NCI-H1436 (cell line): Measurements from ENCODE around the gene MFNG.

Experiments
- DNase-seq: peaks from one replicate; lab custom pipeline; 2025; lab: John Stamatoyannopoulos, UW

Gene MFNG

DNA sequence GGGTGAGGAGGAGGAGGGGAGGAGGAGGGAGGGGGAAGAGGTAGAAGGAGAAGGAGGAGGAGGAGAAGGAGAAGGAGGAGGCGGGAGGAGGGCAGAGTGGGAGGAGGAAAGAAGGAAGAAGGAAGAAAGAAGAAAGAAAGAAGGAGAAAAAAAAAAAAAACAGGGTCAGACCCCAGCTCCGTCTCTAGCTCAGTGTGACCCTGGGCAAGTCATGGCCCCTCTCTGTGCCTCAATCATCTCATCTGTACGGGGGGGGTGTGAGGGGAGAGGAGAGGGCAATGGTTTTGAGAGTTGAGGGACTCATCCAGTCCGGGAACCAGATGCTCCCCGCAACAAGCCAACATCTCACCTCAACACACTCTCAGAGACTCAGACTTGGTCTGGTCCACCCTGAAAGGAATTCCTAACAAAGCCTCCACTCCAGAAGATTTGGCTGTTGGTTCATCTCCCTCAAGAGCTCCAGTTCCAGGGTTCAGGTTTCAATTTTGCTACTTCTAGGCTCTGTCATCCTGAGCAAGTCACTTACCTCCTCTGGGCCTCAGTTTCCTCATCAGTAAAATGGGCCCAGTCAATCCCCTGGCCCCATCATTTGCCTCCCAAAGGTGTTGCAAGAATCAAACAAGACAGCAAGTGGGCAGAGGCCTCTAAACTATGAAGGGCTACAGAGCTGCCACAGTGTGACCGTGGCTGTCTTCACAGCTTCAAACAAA lies 25.4 kb upstream of the MFNG start:
- no peak for DNase-seq

DNA sequence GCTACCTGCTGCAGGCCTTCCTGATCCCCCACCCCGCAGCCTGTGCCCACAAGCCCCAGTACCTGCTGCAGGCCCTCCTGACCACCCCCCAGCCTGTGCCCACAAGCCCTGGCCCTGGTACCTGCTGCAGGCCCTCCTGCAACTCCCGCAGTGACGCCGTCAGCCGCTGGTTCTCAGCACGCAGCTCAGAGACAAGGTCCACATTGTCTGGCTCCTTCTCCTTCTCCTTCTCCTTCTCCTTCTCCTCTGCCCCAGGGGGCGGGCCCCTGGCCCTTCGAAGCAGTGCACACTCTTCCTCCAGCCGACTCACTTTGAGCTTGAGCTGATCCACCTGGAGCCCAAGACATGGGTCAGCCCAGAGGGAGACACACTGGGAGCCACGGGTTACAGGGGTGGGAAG lies 23.9 kb upstream of the MFNG start:
- DNase-seq: no peak

GRCh38 chr22:37509059-37509860 lies 23.1 kb upstream of the MFNG start:
- no peak for DNase-seq

- no peak for DNase-seq
Measured at GRCh38 chr22:37508431-37508992, 22.3 kb upstream of the MFNG start.

DNA sequence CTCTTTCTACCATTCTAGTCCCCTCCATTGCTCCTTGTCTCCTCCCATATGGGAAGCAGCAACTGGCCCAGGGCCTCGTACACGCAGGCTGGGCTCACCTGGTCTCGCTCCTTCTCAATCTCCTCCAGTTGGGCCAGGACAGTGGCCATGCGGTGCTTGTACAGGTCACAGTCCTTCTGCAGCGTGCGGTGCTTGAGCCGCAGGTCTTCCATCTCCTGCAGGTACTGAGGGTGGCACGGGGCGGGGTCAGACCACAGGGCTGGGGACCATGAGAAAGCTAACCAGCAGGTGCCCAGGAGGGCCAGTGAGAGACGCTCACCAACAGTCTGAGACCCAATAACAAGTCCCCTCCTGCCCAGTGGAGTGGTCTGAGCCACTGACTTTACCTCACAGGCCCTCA lies 21.5 kb upstream of the MFNG start:
- DNase-seq: no peak

DNA sequence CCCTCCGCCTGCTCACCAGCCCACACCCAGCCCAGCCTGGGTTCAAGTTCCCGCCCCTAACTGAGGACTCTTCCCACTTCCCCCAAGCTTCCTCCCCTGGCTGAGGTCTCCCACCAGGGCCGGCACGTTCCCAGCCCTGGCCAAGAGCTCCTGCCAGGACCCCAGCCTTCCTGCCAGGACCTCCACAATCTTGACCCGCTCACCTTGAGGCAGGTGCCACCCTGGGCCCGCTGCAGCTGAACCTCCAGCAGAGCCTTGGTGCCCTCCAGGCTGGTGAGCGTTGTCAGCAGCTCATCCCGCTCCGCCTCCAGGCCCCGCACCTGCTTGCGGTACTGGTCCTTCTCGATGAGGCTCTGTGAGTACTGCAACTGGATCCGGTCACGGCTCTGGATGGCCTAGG lies 19.8 kb upstream of the MFNG start:
- no peak for DNase-seq

GRCh38 chr22:37505565-37505964 lies 19.4 kb upstream of the MFNG start:
- DNase-seq: no peak

DNA sequence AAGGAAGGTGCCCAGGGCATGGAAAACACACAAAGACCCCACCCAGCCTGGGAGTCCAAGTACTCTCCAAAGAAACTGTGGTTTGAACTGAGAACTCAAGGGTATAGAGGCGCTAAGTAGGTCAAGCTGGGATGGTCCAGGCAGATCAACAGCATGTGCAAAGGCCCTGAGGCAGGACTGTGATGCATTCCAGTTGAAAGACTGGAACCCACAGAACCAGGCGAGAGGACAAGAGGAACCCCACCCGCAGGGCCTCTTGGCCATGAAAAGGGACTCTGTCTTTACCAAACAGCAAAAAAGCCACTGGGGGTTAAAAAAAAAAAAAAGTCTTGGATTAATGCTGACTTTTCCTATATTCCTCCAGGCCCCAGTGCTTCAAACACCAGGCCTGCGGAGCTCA lies 18.8 kb upstream of the MFNG start:
- no peak for DNase-seq

DNA sequence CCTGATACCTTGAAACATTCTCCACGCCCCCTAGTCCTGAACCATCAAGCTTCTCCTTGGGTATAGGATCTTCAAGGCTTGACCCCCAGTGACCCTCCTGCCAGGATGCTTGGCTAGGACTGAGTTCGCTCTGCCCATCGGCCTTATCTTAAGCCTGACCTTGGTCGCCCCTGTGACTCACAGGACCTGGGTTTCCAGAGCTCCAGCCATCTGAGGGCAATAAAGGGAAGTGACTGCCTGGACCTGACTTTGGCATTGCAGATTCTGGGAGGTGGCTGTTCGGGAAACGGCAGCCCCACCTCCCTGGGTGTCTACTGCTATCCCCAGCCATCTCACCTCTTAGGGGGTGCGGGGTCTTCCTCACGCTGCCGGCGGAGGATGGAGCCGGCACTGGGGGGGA lies 17.7 kb upstream of the MFNG start:
- DNase-seq: no peak

- DNase-seq: no peak
Measured at GRCh38 chr22:37503183-37503683, 17.0 kb upstream of the MFNG start.

DNA sequence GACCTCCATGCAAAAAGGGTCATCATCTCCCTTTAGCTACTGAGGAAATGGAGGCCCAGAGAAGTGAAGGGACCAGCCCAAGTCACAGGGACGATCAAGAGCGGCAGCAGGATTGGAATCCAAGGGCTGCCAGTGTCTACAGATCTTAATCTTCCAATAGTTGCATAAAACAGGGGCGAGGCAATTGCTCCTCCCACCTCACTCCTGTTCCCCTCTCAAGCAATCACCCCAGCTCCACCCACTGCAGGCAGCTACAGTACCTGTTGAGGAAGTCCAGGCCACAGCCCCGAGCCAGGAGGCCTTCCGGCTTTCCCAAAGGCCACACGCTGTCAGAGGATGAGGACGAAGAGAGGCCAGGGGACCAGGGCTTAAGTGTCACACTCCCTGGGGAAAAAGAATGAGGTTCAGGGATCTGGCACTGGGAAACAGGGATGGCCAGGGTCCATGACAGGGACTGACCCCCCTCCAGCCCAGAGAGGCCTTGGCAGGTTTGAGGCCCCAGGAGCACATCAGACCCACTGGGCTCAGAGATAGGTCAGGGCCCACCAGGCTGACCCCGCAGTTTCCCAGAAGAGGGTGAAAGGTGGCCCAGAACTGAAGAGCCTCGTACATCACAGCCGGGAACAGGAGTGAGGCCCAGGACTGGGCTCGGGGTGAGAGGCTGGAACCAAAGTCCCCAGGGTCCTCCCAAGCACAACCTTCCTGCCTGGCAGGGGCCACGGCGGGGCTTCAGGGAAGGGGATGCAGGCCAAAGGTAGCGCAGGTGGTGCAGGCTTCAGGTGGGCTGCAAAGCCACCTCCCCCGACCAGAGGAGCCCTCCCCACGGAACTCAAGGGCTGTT lies 16.4 kb upstream of the MFNG start:
- DNase-seq: no peak

- no peak for DNase-seq
Measured at GRCh38 chr22:37501610-37502341, 15.6 kb upstream of the MFNG start.

GRCh38 chr22:37500745-37501609 lies 14.8 kb upstream of the MFNG start:
- no peak for DNase-seq

- no peak for DNase-seq
Measured at GRCh38 chr22:37499789-37500540, 13.8 kb upstream of the MFNG start.

GRCh38 chr22:37499027-37499707 lies 13.0 kb upstream of the MFNG start:
- no peak for DNase-seq

- peak; percentile 59 for DNase-seq
Measured at GRCh38 chr22:37498289-37498909, 12.2 kb upstream of the MFNG start.

DNA sequence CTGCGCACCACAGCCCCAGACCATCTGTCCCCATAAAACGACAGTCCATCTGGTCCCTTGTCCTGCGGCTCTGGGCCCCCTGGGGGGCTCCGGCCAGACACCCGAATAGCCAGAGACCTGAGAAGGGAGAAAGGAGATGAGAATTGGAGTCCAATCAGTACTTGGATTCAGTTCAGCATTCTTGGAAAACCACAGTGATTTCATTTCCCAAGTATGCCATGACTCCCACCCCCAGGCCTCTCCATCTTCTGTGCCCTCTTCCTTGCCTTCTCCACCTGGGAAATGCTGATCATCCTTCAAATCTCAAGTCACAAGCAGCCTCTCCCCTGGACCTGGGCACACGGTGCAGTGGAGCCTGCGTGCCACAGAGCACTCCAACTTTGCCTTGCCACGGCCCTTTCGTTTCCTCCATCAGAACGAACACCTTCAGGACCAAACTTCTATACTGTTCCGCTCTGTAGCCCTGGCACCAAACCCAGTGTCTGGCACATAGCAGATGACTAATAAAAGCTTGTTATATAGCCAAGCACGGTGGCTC lies 10.9 kb upstream of the MFNG start:
- DNase-seq: no peak

DNA sequence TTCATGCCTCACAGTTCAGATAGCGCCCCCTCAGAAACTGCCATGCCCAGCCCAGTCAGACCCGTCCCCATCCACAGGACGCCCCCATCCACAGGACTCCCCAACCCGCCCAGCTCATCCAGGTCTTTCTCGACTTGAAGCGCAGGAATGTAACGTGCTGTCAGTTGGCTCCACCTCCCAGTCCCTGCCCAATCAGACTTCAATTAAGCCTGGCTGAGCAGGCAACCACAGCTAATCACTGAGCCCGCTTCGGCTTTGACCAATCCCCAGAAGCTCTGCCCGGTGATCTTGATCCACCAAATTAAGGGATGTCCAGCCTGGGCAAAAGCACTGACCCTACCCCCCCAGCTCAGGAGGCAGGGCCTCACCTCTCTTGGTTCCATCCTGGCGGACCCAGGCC lies 10.5 kb upstream of the MFNG start:
- DNase-seq: no peak
